GM19240 (cell line): Measurements from ENCODE around the gene JHY.

Experiments used
- DNase-seq: peaks from one replicate; pipeline ENCODE4 v3.0.0; 2011; ENCODE audit warnings: low spot score; ENCODE audit not compliant: insufficient read length

The JHY gene

DNA sequence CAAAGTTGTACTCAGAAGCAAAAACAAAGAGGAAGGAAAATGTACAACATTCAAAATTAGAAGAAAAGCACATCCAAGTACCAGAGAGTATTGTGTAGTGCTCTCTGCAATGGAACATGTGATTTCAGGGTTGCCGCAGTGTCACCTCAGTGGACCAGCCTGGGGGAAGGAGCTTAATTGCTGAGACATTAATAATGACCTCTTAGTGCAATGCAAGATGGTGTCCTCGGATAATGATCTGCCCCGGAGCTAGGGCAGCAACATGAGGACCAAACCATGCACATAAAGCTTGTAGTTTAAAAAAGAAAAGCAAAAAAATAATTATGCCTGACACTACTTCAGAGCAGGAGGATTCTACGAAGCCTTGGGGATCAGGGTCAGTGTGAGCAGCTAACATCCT, 11.3 kb upstream of the JHY start:
- no peak for DNase-seq

GRCh38 chr11:122872046-122872445, 10.5 kb upstream of the JHY start:
- DNase-seq, result no peak

GRCh38 chr11:122874991-122875390, 7.6 kb upstream of the JHY start:
- DNase-seq, result no peak

DNA sequence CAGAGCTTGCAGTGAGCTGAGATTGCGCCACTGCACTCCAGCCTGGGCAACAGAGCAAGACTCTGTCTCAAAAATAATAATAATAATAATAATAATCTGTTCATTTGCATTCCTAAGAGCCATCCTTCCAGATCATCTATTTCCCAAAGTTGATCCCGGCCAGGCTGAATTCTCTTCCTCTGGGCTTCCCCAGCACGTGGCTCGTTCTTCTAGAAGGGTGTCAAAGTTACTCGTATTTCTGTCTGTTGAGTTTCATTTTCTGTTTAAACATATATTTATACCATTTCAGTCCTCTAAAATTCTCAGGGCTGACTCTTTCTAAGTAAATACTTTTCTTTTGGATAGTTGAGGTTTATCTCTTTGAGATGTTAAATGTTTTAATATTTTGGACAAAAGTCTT, 4.8 kb upstream of the JHY start:
- DNase-seq, result no peak

DNA sequence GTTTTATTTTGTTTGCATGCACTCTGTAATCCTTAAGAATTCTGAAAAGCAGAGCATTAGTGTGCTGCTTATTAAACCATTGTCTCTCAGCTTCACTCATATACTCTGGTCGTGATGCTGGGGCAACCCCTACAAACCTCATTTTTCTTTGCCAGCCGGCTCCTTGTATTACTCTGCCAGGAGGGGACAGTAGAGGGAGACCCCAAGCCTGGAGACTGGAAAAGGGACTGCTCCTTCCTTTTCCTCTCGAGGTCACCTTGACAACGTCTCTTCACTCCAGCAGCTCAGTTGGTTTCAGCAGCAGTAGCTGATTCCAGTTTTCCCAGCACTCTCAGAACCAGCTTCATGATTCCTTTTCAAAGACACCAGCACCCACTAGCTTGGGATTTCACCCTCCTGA, 2.8 kb upstream of the JHY start:
- DNase-seq, result no peak

DNA sequence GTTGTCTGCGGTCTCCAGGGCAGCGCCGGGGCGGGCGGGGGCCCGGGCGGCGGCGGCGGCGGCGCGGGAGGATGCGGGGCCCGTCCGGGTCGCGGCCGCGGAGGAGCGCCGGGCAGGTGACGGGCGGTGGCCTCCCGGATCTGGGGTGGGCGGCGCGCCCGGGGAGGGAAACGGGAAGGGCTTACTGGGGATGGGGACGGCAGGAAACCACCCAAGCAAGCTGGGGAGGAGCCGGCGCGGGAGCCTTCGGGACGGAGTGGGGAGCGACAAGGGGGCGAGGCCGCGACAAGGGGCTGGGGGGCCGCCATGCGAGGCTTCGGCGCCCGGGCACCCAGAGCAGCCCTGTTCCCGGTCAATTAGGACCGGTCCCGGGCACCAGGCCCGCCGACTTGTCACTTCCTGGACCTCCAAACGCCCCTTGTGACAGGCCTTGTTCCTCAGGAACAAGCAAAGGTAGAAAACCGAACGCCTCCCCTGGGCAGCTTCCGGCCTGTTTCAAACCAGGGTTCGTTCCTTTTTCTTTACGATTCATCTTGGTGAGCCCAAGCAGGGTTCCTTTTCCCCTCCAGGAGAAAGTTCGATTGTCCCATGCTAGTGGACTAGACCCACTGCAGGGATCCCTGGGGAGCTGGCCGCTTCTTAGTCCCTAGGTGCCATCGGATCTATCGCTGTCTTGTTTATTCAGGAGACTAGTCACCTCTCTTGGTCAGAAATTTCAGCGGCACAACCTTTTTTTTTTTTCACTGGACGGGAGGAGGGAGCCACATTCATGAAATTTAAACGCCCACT, 492 bp downstream of the JHY start:
- no peak for DNase-seq

- no peak for DNase-seq
Observed at GRCh38 chr11:122883646-122883979, 1.1 kb downstream of the JHY start.

- DNase-seq, result no peak
Observed at GRCh38 chr11:122888162-122888561, 5.6 kb downstream of the JHY start.

GRCh38 chr11:122893131-122893530, 10.6 kb downstream of the JHY start:
- DNase-seq, result no peak

GRCh38 chr11:122895563-122895962, 13.0 kb downstream of the JHY start:
- no peak for DNase-seq

GRCh38 chr11:122897606-122898210, 15.1 kb downstream of the JHY start:
- DNase-seq, result no peak

- no peak for DNase-seq
Observed at GRCh38 chr11:122898799-122899198, 16.2 kb downstream of the JHY start.

DNA sequence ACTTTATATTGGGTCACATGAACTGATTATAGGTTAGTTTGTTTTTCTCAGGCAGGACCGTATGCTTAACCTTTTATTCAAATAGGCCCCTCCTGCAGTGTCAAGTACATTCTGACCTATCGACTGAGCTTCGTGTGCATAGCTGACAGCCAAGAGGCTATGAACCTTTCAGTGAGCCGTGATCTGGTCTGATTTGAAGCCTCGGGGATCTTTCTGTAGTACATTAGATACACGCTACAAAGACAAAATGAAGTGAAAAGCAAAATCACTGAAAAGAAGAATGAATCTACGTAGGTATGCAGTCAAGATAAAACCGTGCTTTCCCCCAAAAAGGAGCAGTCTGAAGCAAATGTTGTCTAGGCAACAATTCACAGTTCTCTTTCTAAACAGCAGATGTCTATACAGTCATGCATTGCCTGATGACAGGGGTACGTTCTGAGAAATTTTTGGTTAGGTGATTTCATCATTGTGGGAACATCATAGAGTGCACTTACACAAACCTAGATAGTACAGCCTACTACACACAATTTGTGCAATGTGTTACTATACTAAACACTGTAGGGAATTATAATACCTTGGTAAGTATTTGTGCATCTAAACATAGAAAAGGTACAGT, 18.1 kb downstream of the JHY start:
- no peak for DNase-seq

DNA sequence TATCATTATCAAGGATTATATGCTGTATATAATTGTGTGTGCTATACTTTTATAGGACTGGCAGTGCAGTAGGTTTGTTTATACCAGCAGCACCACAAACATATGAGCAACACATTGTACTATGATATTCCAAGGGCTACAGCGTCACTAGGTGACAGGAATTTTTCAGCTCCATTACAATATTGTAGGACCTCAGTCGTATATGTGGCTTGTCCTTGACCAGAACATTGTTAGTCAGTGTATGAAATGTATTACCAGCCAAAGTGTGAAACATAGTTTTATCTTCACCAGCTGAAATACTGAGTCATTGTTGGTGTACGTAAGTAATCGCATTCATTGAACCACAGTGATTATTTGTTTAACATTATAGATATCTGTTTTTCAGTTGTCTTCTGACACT, 20.4 kb downstream of the JHY start:
- no peak for DNase-seq

GRCh38 chr11:122910775-122911174, 28.2 kb downstream of the JHY start:
- no peak for DNase-seq

DNA sequence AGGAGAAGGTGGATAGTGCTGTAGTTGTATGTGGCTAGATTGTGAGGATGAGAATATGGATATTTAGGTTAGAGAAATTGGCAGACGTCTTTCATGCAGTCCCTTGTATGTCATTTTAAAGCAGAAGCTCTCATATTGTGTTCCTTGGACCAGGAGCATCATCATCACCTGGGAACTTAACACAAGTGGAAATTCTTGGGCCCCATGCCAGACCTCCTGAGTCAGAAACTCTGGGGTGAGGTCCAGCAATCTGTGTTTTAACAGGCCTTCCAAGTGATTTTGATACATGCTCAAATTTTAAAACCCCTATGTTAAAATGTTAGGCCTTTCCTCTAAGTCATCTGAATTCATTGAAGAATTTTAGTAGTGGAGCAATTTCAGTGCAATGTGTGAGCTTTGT, 34.8 kb downstream of the JHY start:
- no peak for DNase-seq

DNA sequence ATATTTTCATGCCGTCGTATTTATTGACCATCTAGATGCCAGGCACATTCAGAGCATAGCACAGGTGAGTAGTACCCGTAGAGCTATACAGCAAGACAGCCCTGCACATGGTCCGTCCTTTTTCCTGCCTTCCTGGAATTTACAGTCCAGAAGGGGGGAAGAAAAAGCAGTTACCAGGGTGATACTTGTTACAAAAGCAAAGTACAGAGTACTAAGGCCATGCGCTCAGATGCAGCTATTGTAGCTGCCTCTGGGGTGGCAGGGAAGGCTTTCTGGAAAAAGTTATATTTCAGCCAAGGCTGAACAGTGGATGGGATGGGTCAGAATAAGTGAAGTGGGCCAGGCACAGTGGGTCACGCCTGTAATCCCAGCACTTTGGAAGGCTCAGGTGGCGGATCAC, 36.2 kb downstream of the JHY start:
- DNase-seq, result no peak

GRCh38 chr11:122920579-122920978, 38.0 kb downstream of the JHY start:
- no peak for DNase-seq

- no peak for DNase-seq
Observed at GRCh38 chr11:122922893-122923292, 40.3 kb downstream of the JHY start.

DNA sequence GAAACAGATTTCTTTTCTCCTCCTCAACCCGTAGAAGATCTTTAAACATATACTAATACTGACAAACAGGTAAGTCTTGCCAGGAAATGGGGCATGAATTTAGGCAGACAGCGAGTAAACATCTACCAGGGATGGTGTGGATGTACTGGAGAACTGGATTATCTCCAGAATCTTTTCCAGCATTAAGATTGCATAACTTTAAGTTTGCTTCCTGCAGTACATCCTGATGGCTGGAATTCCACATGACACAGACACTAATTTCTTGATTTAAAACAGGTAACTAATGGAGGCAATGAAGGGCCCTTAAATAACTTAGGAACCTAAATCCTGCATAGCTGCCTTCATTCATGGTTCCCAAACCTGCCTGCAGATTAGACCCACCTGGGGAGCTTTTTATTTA, 40.7 kb downstream of the JHY start:
- DNase-seq, result no peak

- DNase-seq, result no peak
Observed at GRCh38 chr11:122931510-122931909, 49.0 kb downstream of the JHY start.

DNA sequence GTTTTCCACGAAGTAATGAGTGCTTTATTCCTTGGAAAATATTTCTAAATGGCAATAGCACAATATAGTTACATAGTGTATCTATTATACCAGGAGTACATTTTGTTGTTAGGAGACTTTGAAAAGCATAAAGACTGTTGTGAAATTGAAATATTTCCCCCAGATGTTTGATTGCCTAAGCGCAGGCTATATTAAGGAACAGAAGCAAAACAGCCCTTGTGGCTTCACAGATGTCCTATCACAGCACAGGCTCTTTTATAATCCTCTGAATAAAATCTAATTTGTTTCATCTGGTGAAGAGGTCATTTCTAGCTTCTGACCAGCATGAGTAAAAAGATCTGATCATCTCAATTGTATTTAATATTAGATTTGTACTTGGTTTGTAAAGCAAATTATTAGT, 50.9 kb downstream of the JHY start:
- no peak for DNase-seq

- no peak for DNase-seq
Observed at GRCh38 chr11:122937983-122938382, 55.4 kb downstream of the JHY start.
